GM12801 (cell line): ENCODE data around the gene DYRK1B.

Source experiments
- CTCF ChIP-seq: IDR thresholded peaks from one replicate; pipeline ENCODE4 v1.5.1; 2011; ENCODE audit warnings: control low read depth; ENCODE audit not compliant: insufficient read length; ENCODE audit errors: extremely low read depth

Gene DYRK1B

GRCh38 chr19:39828015-39828653 is 5.8 kb downstream of the DYRK1B start:
- TF ChIP-seq CTCF: no peak

DNA sequence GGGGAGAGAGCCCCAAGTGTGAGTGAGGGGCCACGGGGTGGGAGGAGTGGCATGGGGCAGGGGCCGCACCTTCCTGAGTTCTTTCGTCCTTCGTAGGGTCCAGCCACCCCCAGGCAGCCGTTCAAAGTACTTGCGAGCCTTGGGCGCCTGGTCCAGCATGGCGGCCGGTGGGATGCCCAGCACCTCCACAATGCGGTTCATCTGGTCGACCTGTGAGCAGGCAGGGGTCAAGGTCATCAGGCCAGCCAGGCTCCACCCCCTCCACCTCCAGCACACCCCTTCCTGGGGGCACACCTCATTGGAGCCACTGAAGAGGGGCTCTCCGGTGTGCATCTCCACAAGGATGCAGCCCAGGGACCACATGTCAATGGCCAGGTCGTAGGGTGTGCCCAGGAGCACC is 6.7 kb downstream of the DYRK1B start:
- no peak for TF ChIP-seq CTCF

DNA sequence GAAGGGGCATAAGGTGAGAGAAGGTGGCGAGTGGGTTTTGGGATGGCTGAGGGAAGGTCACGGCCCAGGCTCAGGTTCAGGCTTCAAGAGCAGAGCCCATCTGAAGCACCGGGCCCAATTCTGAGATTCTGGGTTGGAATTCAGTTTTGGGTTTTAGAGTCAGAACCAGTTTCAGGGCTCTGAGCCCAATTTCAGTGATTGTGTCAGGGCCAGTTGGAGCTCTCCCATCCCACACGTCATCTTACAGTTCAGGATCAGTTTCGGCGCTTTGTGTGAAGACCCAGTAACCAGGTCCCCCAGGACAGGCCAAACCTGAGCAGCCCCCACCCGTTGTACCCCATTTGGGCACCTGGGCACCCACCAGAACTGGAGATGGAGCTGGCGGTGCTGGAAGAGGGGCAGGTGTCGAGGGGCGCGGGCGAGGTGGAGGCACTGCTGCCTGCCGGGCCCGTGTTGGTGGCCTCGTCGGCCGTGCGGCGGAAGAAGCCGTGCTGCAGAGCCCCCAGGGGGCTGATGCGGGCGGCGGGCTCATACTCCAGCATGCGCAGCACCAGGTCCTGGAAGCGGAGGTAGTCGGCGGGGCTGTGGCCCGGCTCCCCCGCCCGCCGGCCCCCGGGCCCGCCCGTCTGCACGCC is 7.5 kb downstream of the DYRK1B start:
- TF ChIP-seq CTCF: no peak

GRCh38 chr19:39825531-39826076 is 8.4 kb downstream of the DYRK1B start:
- TF ChIP-seq CTCF: no peak

DNA sequence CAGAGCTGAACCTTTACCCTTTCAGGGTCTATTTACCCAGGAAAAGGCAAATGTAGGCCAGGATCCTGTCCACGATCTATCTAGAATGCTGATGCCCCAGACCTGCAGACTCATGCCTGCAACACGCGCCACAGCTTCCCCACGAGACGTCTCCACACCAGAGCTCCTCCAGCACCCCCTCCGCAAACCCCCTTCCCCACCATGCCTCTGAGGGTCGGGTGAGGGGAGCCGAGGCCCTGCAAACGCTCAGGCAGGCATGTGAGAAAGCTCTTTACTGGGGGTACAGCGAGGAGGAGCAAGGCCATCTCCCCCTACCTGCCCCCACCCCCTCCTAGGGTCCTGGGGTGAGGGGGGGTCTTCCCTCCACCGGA is 8.9 kb downstream of the DYRK1B start:
- TF ChIP-seq CTCF: no peak

GRCh38 chr19:39824143-39825092 is 9.5 kb downstream of the DYRK1B start:
- no peak for TF ChIP-seq CTCF

DNA sequence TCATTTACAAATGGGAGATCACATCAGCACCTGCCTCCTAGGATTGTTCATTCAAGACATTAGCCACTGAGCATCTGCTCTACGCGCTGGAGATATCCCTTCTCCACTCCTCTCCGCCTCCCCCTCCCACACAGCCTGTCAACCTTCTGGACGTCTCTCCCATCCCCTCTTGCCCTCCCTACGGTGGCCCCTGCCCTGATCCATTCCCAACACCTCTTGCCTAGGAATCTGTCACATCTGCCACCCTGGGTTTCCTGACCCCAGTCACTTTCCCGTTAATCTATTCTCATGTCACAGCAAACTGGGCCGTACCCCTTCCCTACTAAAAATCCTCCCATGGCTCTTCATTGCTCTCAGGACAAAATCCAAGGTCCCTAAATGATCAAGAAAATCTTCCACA is 10.3 kb downstream of the DYRK1B start:
- TF ChIP-seq CTCF: no peak
